GM21825 (cell line): ENCODE data around the gene GATA6.

ENCODE experiments used
- ATAC-seq: cut with Tn5 transposase; IDR thresholded peaks from one replicate; pipeline ENCODE4 v1.9.1; 2021; ENCODE audit warnings: mild to moderate bottlenecking, moderate library complexity; ENCODE audit not compliant: unreplicated experiment

GATA6 gene

GRCh38 chr18:22233266-22233665, 63.9 kb downstream of the GATA6 start:
- ATAC-seq: no peak

DNA sequence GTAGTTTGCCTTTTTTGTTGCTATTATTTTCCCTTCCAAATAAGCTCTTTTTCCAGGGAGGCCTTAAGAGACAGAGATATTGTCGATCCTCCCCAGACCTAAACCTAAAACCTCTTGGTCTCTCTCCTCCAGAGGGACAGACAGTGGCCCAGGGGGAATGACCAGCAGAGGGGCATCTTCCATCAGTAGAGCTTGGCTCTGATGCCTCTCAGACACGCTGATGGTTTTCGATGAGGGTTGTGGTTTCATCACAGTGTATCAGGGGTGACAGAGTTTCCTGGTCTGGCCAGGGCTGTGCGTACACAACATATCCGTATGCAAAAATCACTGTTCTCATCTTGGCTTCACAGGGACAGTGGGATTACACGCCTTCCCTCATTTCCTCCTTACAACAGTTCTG, 68.6 kb downstream of the GATA6 start:
- no peak for ATAC-seq

GRCh38 chr18:22238681-22239080, 69.3 kb downstream of the GATA6 start:
- ATAC-seq: no peak

- ATAC-seq: no peak
Measured at GRCh38 chr18:22241921-22242361, 72.6 kb downstream of the GATA6 start.

- no peak for ATAC-seq
Measured at GRCh38 chr18:22243513-22243912, 74.1 kb downstream of the GATA6 start.

DNA sequence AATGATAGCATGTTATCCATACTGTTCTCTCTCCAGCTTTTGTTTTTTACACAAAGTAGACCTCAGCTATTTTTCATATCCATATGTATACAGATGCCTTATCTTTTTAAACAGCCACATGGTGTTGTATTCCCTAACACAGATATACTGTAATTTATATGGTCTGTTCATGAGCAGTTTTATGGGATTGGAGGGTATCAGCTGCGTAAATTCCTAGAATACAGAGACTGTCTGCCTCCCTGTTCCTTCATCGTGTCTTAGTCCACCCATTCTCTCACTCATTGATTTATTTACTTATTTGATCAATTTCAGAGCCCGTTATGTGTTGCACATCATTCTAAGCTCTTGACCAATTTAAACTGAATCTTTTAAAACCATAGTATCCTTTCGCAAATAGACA, 80.6 kb downstream of the GATA6 start:
- ATAC-seq: no peak

GRCh38 chr18:22250591-22250996, 81.2 kb downstream of the GATA6 start:
- ATAC-seq: no peak
